CD4-positive, CD25-positive, alpha-beta regulatory T cell (primary cell): ENCODE results near the gene FBXW7. TPM values are rescaled to one million over a fixed set of nuclear protein-coding genes. Genes with fewer than 3 reads are reported as not detected.

ENCODE experiments used
- ATAC-seq, 2 donors: fragments of 150-1000 bp; cut with Tn5 transposase; one replicate each; pipeline ENCODE4 v1.10.0; 2021; ENCODE audit warnings: low read depth in 2 of 2, moderate number of reproducible peaks in 2 of 2, moderate library complexity in 1 of 2
- DNase-seq, 3 donors: peaks; one replicate each; pipeline versions ENCODE4 v3.0.0 to v3.0.0-alpha.2; 2012 to 2022; ENCODE audit warnings: mixed read lengths in 1 of 3
- H3K27ac ChIP-seq: one replicate; pipeline ENCODE4 v1.7.0; 2013; ENCODE audit warnings: mild to moderate bottlenecking, low read length; ENCODE audit not compliant: insufficient read depth, poor library complexity, severe bottlenecking
- H3K27me3 ChIP-seq: one replicate; pipeline ENCODE4 v1.7.0; 2013; ENCODE audit warnings: low read length; ENCODE audit not compliant: control insufficient read depth, insufficient read depth
- H3K36me3 ChIP-seq: one replicate; pipeline ENCODE4 v1.7.0; 2013; ENCODE audit warnings: mild to moderate bottlenecking, low read length, moderate library complexity; ENCODE audit not compliant: control insufficient read depth, insufficient read depth
- H3K4me1 ChIP-seq: 2 replicates; pipeline ENCODE4 v1.7.0; 2013; ENCODE audit warnings: mild to moderate bottlenecking, low read length; ENCODE audit not compliant: insufficient read depth, control insufficient read depth, poor library complexity, severe bottlenecking
- H3K4me3 ChIP-seq: one replicate; pipeline ENCODE4 v1.7.0; 2013; ENCODE audit warnings: low read depth, mild to moderate bottlenecking, low read length, moderate library complexity
- H3K9me3 ChIP-seq, 2 experiments: 1 replicate in 1 of 2; 2 replicates in 1 of 2; pipeline ENCODE4 v1.7.0; 2013; ENCODE audit warnings: low read length in 2 of 2, mild to moderate bottlenecking in 1 of 2, moderate library complexity in 1 of 2; ENCODE audit not compliant: control insufficient read depth in 2 of 2
- H3K27ac Mint-ChIP-seq, 3 donors: one replicate each; pipeline ENCODE4 v1.8.0; 2020 to 2022; ENCODE audit warnings: mild to moderate bottlenecking in 3 of 3, mixed read lengths in 3 of 3, moderate library complexity in 2 of 3
- H3K27me3 Mint-ChIP-seq: one replicate; pipeline ENCODE4 v1.8.0; 2022; ENCODE audit warnings: mild to moderate bottlenecking, mixed read lengths
- H3K36me3 Mint-ChIP-seq: one replicate; pipeline ENCODE4 v1.8.0; 2020; ENCODE audit warnings: mixed read lengths
- H3K4me1 Mint-ChIP-seq, 4 donors: one replicate each; pipeline ENCODE4 v1.8.0; 2020 to 2022; ENCODE audit warnings: mixed read lengths in 4 of 4, mild to moderate bottlenecking in 1 of 4
- H3K4me3 Mint-ChIP-seq, 4 donors: one replicate each; pipeline ENCODE4 v1.8.0; 2020 to 2022; ENCODE audit warnings: mild to moderate bottlenecking in 4 of 4, mixed read lengths in 4 of 4, moderate library complexity in 3 of 4
- H3K9me3 Mint-ChIP-seq, 7 donors: one replicate each; pipeline ENCODE4 v1.8.0; 2020 to 2022; ENCODE audit warnings: mixed read lengths in 7 of 7, mild to moderate bottlenecking in 3 of 7, moderate library complexity in 2 of 7
- polyA plus RNA-seq, 4 donors: library from polyadenylated mRNA; unstranded; fragments of 300-500 nt; fragmentation: Illumina TruSeq; gene quantifications; one replicate each; pipeline ENCODE4 v1.2.3, GENCODE V29; 2021
- total RNA-seq: library from RNA; stranded (reverse); gene quantifications from one replicate; pipeline ENCODE4 v1.2.3, GENCODE V29; 2022

The FBXW7 gene
- total and polyA plus RNA-seq, 5 donors from 2014 or later = 43.8 to 146 (median 49.1) TPM

- no peaks in the 10 kb centered on the region for H3K36me3 ChIP-seq
- H3K9me3 ChIP-seq = no peaks in the 10 kb centered on the region
- no peak overlapping the region for H3K4me3 Mint-ChIP-seq
- no peak for ATAC-seq
- peaks cover 0 to 4% (median 0%) of the 10 kb centered on the region in 7 donors for H3K9me3 Mint-ChIP-seq
- H3K27me3 Mint-ChIP-seq = peaks cover 23% of the 10 kb centered on the region
- H3K36me3 Mint-ChIP-seq = no peaks in the 10 kb centered on the region
- no peaks in the 10 kb centered on the region for H3K4me1 ChIP-seq
- peaks cover 0 to 8% (median 6%) of the 10 kb centered on the region in 4 donors for H3K4me1 Mint-ChIP-seq
- H3K4me3 ChIP-seq = no peak overlapping the region
- DNase-seq = no peak
- H3K27ac Mint-ChIP-seq = no peak overlapping the region
- H3K27ac ChIP-seq = no peak overlapping the region
- H3K27me3 ChIP-seq = no peaks in the 10 kb centered on the region
Measured at GRCh38 chr4:152577708-152578396, 42.0 kb upstream of the FBXW7 start.

GRCh38 chr4:152575533-152575932 is 39.6 kb upstream of the FBXW7 start:
- Histone ChIP-seq H3K4me3 (no peak overlapping the region), H3K36me3 (no peaks in the 10 kb centered on the region), H3K27me3 (no peaks in the 10 kb centered on the region), H3K27ac (no peak overlapping the region), H3K9me3 (no peaks in the 10 kb centered on the region), H3K4me1 (no peaks in the 10 kb centered on the region)
- peaks cover 0 to 8% (median 4%) of the 10 kb centered on the region in 4 donors for H3K4me1 Mint-ChIP-seq
- H3K9me3 Mint-ChIP-seq = peaks cover 0 to 1% (median 0%) of the 10 kb centered on the region in 7 donors
- H3K36me3 Mint-ChIP-seq = no peaks in the 10 kb centered on the region
- H3K4me3 Mint-ChIP-seq = no peak overlapping the region
- peaks cover 23% of the 10 kb centered on the region for H3K27me3 Mint-ChIP-seq
- no peak overlapping the region for H3K27ac Mint-ChIP-seq
- DNase-seq (no peak), ATAC-seq (no peak)

GRCh38 chr4:152573861-152574260 is 38.0 kb upstream of the FBXW7 start:
- Histone ChIP-seq H3K9me3 (no peaks in the 10 kb centered on the region), H3K27ac (no peak overlapping the region), H3K27me3 (no peaks in the 10 kb centered on the region), H3K36me3 (no peaks in the 10 kb centered on the region), H3K4me1 (no peaks in the 10 kb centered on the region), H3K4me3 (no peak overlapping the region)
- no peak for ATAC-seq
- peaks cover 0 to 1% (median 0%) of the 10 kb centered on the region in 7 donors for H3K9me3 Mint-ChIP-seq
- no peaks in the 10 kb centered on the region for H3K36me3 Mint-ChIP-seq
- peaks cover 23% of the 10 kb centered on the region for H3K27me3 Mint-ChIP-seq
- DNase-seq = no peak
- no peak overlapping the region for H3K4me3 Mint-ChIP-seq
- peaks cover 0 to 8% (median 4%) of the 10 kb centered on the region in 4 donors for H3K4me1 Mint-ChIP-seq
- H3K27ac Mint-ChIP-seq = no peak overlapping the region

- Histone ChIP-seq H3K27me3 (no peaks in the 10 kb centered on the region), H3K27ac (no peak overlapping the region), H3K9me3 (no peaks in the 10 kb centered on the region), H3K4me3 (no peak overlapping the region), H3K4me1 (no peaks in the 10 kb centered on the region), H3K36me3 (no peaks in the 10 kb centered on the region)
- H3K4me1 Mint-ChIP-seq = peaks cover 0 to 4% (median 0%) of the 10 kb centered on the region in 4 donors
- H3K27ac Mint-ChIP-seq = no peak overlapping the region
- no peak for ATAC-seq
- H3K9me3 Mint-ChIP-seq = peaks cover 0 to 1% (median 0%) of the 10 kb centered on the region in 7 donors
- no peak for DNase-seq
- no peaks in the 10 kb centered on the region for H3K36me3 Mint-ChIP-seq
- no peak overlapping the region for H3K4me3 Mint-ChIP-seq
- H3K27me3 Mint-ChIP-seq = peaks cover 15% of the 10 kb centered on the region
Measured at GRCh38 chr4:152572417-152573086, 36.7 kb upstream of the FBXW7 start.

- Mint-ChIP-seq H3K4me1 (peaks cover 0 to 4% (median 0%) of the 10 kb centered on the region in 4 donors), H3K36me3 (no peaks in the 10 kb centered on the region), H3K4me3 (no peak overlapping the region), H3K9me3 (peaks cover 0 to 1% (median 0%) of the 10 kb centered on the region in 7 donors), H3K27ac (no peak overlapping the region), H3K27me3 (peaks cover 15% of the 10 kb centered on the region)
- no peaks in the 10 kb centered on the region for H3K4me1 ChIP-seq
- H3K27ac ChIP-seq = no peak overlapping the region
- DNase-seq (no peak), ATAC-seq (no peak)
- no peaks in the 10 kb centered on the region for H3K9me3 ChIP-seq
- no peaks in the 10 kb centered on the region for H3K27me3 ChIP-seq
- H3K36me3 ChIP-seq = no peaks in the 10 kb centered on the region
- no peak overlapping the region for H3K4me3 ChIP-seq
Measured at GRCh38 chr4:152571770-152572169, 35.9 kb upstream of the FBXW7 start.

- DNase-seq (no peak), ATAC-seq (no peak)
- Mint-ChIP-seq H3K9me3 (peaks cover 0 to 1% (median 0%) of the 10 kb centered on the region in 7 donors), H3K4me1 (peaks cover 0 to 4% (median 0%) of the 10 kb centered on the region in 4 donors), H3K36me3 (no peaks in the 10 kb centered on the region), H3K27me3 (peaks cover 15% of the 10 kb centered on the region), H3K4me3 (no peak overlapping the region), H3K27ac (no peak overlapping the region)
- H3K27ac ChIP-seq = no peak overlapping the region
- H3K4me3 ChIP-seq = no peak overlapping the region
- no peaks in the 10 kb centered on the region for H3K9me3 ChIP-seq
- no peaks in the 10 kb centered on the region for H3K4me1 ChIP-seq
- H3K27me3 ChIP-seq = no peaks in the 10 kb centered on the region
- H3K36me3 ChIP-seq = no peaks in the 10 kb centered on the region
Measured at GRCh38 chr4:152571296-152571695, 35.4 kb upstream of the FBXW7 start.

- Histone ChIP-seq H3K4me1 (no peaks in the 10 kb centered on the region), H3K4me3 (no peak overlapping the region), H3K27me3 (no peaks in the 10 kb centered on the region), H3K36me3 (no peaks in the 10 kb centered on the region), H3K9me3 (no peaks in the 10 kb centered on the region), H3K27ac (no peak overlapping the region)
- Mint-ChIP-seq H3K27ac (no peak overlapping the region), H3K36me3 (peaks cover 3% of the 10 kb centered on the region), H3K4me1 (peaks cover 8 to 27% (median 15%) of the 10 kb centered on the region in 4 donors), H3K27me3 (no peaks in the 10 kb centered on the region), H3K9me3 (no peaks in the 10 kb centered on the region), H3K4me3 (no peak overlapping the region)
- DNase-seq (no peak), ATAC-seq (no peak)
Measured at GRCh38 chr4:152565333-152565732, 29.4 kb upstream of the FBXW7 start.
